ENCODE data around the gene HEYL. TPM values are rescaled to one million over a fixed set of nuclear protein-coding genes. Genes with fewer than 3 reads are reported as not detected.
A peak's percentile ranks its signal among the peaks of the same experiment; 100 is the strongest.

Gene HEYL
- total RNA-seq, 1 donor from 2014 or later: 4.9 TPM

DNA sequence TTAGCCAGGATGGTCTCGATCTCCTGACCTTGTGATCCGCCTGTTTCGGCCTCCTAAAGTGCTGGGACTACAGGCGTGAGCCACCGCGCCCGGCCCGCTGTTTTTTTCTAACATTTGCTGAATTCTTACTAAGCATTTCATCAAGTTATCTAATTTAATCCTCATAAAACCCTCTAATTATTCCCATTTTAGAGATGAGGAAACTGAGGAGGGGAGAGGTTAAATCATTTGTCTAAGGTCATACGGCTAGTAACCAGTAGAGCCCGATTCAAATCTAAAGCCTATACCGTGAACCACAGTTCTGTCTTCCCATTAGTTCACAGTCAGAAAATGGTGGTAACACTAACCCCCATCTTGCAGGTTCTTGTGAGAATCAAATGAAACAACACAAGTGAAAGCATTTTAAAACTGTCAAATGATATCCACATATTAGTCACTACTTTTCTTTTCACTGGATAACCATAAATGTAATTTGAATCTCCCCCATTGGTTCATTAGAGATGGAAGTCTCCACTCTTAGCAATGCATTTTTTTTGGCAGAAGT, 10.6 kb downstream of the HEYL start:
- Mint-ChIP-seq H3K27ac (ENCODE audit: unreplicated experiment) (no peak overlapping the region), H3K36me3 (ENCODE audit: low read depth) (no peaks in the 10 kb centered on the region), H3K4me3 (no peak overlapping the region), H3K27me3 (ENCODE audit: low read depth) (peaks cover 8% of the 10 kb centered on the region), H3K4me1 (peaks cover 14% of the 10 kb centered on the region), H3K9me3 (no peaks in the 10 kb centered on the region)
- TF ChIP-seq, protein P1, sequence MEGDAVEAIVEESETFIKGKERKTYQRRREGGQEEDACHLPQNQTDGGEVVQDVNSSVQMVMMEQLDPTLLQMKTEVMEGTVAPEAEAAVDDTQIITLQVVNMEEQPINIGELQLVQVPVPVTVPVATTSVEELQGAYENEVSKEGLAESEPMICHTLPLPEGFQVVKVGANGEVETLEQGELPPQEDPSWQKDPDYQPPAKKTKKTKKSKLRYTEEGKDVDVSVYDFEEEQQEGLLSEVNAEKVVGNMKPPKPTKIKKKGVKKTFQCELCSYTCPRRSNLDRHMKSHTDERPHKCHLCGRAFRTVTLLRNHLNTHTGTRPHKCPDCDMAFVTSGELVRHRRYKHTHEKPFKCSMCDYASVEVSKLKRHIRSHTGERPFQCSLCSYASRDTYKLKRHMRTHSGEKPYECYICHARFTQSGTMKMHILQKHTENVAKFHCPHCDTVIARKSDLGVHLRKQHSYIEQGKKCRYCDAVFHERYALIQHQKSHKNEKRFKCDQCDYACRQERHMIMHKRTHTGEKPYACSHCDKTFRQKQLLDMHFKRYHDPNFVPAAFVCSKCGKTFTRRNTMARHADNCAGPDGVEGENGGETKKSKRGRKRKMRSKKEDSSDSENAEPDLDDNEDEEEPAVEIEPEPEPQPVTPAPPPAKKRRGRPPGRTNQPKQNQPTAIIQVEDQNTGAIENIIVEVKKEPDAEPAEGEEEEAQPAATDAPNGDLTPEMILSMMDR (conservative IDR thresholded peaks at IDR 0.05): no peak
- DNase-seq (ENCODE audit: low read depth, low spot score): no peak

DNA sequence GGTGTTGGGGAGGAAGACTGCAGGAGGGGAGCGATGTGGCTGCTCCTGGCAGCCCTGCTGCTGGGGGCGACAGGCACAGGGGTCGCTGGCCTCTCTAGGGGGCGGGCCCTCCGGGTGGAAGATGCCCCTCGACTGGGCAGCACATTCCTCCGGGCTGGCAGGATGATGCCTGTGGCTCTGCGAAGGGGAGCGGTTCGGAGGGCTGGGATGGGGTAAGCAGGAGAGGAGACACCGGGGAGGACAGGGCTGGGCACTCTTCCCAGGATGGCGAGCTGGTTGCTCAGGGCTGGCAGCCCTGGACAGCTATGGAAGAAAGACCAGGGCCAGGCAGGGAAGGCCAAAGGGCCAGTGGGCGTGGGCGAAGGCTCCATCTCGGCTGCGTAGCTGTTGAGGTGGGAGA, 12.8 kb downstream of the HEYL start:
- Mint-ChIP-seq H3K4me1 (peaks cover under 1% of the 10 kb centered on the region), H3K27me3 (ENCODE audit: low read depth) (no peaks in the 10 kb centered on the region), H3K4me3 (no peak overlapping the region), H3K27ac (ENCODE audit: unreplicated experiment) (peak overlapping the region; percentile 72), H3K36me3 (ENCODE audit: low read depth) (no peaks in the 10 kb centered on the region), H3K9me3 (no peaks in the 10 kb centered on the region)
- no peak for DNase-seq (ENCODE audit: low read depth, low spot score)
- TF ChIP-seq, protein P1 (conservative IDR thresholded peaks at IDR 0.05): no peak

DNA sequence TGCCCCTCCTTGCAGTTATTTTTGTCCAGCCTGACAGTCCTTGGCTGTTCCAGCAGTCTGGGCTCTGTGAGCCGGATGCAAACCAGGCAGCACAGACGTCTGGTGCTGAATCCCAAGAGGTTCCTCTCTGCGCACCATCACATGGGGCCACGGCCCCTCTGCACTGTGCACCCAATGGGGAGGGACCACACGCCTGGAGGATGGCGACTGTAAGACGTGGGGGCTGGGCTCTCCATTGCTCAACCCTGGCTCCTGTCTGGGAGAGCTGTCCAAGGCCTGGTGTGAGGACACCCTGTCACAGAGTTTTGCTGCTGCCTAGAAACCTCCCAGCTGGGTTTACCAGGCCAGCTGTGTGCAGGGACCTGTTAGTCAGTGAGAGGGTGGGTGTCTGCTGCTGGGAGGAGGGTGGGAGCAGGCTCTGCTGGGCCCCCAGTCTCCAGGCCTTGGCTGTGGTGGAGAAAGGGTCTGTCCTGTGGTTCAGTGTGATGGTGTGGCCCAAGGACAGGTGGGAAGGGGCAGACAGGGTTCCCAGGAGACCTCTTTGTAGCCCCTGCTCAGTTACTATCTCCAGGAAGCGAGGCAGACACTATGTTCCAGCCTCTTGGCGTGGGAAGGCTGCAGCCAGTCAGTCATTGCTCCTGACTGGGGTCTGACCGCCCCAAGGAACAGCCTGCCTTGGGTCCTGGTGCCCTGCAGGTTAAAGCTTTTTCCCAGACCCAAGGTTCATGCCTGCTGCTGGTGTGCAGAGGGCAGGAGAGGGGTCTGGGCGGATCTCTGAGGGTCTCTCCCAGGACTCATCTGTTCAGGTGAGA, 13.8 kb downstream of the HEYL start:
- H3K9me3 Mint-ChIP-seq: no peaks in the 10 kb centered on the region
- no peak overlapping the region for H3K4me3 Mint-ChIP-seq
- no peaks in the 10 kb centered on the region for H3K4me1 Mint-ChIP-seq
- H3K27me3 Mint-ChIP-seq (ENCODE audit: low read depth): no peaks in the 10 kb centered on the region
- TF ChIP-seq, protein P1 (conservative IDR thresholded peaks at IDR 0.05): no peak
- H3K36me3 Mint-ChIP-seq (ENCODE audit: low read depth): no peaks in the 10 kb centered on the region
- no peak overlapping the region for H3K27ac Mint-ChIP-seq (ENCODE audit: unreplicated experiment)
- DNase-seq (ENCODE audit: low read depth, low spot score): no peak

DNA sequence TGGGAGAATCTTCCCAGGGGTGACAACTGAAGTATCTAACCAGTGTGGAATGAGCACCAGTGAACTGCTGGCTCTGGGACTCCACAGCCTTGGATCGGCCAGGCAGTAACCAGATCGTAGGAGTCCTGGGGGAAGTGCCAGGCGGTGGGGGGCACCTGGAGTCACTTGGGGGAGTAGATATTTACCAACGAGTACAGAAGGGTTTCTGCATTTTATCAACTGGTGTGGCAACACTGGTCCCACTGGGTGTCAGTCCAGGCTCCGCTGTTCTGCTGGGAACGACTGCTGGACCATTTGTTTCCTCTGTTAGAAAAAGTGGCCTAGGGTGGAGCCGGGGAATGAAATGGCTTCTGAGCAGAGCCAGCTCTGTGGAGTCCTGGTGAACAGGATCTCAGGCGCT, 14.4 kb downstream of the HEYL start:
- no peak overlapping the region for H3K4me3 Mint-ChIP-seq
- no peak for DNase-seq (ENCODE audit: low read depth, low spot score)
- H3K4me1 Mint-ChIP-seq: no peaks in the 10 kb centered on the region
- no peaks in the 10 kb centered on the region for H3K36me3 Mint-ChIP-seq (ENCODE audit: low read depth)
- TF ChIP-seq, protein P1 (conservative IDR thresholded peaks at IDR 0.05): no peak
- H3K27me3 Mint-ChIP-seq (ENCODE audit: low read depth): no peaks in the 10 kb centered on the region
- no peaks in the 10 kb centered on the region for H3K9me3 Mint-ChIP-seq
- H3K27ac Mint-ChIP-seq (ENCODE audit: unreplicated experiment): no peak overlapping the region

DNA sequence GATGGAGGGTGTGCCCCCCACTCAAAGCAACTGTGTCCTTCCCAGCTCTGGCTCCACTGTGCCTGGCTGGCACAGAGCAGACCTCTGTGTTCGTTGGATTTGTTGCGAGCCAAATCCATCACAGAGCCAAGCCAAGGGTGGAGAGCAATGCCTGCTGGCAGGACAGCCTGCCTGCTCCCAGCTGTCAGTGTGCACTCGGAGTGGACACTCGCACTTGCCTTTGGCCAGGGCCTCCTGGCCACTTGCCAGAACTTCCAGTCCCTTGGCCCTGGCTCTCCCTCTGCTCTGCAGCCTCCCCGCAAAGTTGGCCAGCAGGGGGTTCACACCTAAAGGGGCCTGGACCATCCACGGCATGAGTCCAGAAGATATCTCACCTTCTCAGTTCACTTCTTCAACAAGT, 16.4 kb downstream of the HEYL start:
- Mint-ChIP-seq H3K4me1 (no peaks in the 10 kb centered on the region), H3K27ac (ENCODE audit: unreplicated experiment) (no peak overlapping the region), H3K9me3 (no peaks in the 10 kb centered on the region), H3K4me3 (no peak overlapping the region), H3K27me3 (ENCODE audit: low read depth) (no peaks in the 10 kb centered on the region), H3K36me3 (ENCODE audit: low read depth) (no peaks in the 10 kb centered on the region)
- no peak for DNase-seq (ENCODE audit: low read depth, low spot score)
- TF ChIP-seq, protein P1 (conservative IDR thresholded peaks at IDR 0.05): no peak

Measured in neural crest cell (in vitro differentiated cells).